WTC11 (cell line): Measurements from ENCODE around the gene HOMEZ. TPM values are rescaled to one million over a fixed set of nuclear protein-coding genes. Genes with fewer than 3 reads are reported as not detected.

Experiments used
- ATAC-seq: fragments of 200-7000 bp; cut with Tn5 transposase; 2 replicates; pipeline ENCODE4 v1.10.0; 2021; ENCODE audit warnings: mild to moderate bottlenecking, moderate library complexity
- CTCF ChIA-PET: fragments of 300-600 bp; sonication (Branson Sonifier 250); formaldehyde crosslinking; loops from one replicate; lab custom pipeline; 2021; ENCODE audit warnings: antibody characterized with exemption; lab: Charles Lee
- POLR2A ChIA-PET: fragments of 350-600 bp; sonication (Branson Sonifier 250); formaldehyde crosslinking; loops from one replicate; lab custom pipeline; 2021; ENCODE audit warnings: antibody characterized with exemption; lab: Charles Lee
- DNase-seq: peaks from one replicate; pipeline ENCODE4 v3.0.0; 2021; ENCODE audit warnings: low spot score
- H3K27ac Mint-ChIP-seq: 2 replicates; pipeline ENCODE4 v1.8.0; 2021; ENCODE audit warnings: mixed read lengths
- H3K27me3 Mint-ChIP-seq: 2 replicates; pipeline ENCODE4 v1.8.0; 2021; ENCODE audit warnings: low read depth, mild to moderate bottlenecking, moderate library complexity, mixed read lengths
- H3K36me3 Mint-ChIP-seq: 2 replicates; pipeline ENCODE4 v1.8.0; 2021; ENCODE audit warnings: mixed read lengths
- H3K4me1 Mint-ChIP-seq: 2 replicates; pipeline ENCODE4 v1.8.0; 2022; ENCODE audit warnings: mixed read lengths
- H3K4me3 Mint-ChIP-seq: 2 replicates; pipeline ENCODE4 v1.8.0; 2021; ENCODE audit warnings: mild to moderate bottlenecking, moderate library complexity, mixed read lengths
- H3K9me3 Mint-ChIP-seq: 2 replicates; pipeline ENCODE4 v1.8.0; 2021; ENCODE audit warnings: mixed read lengths
- ATF6 ChIP-seq: sonication (generic); formaldehyde crosslinking; IDR thresholded peaks from 2 replicates; pipeline ENCODE4 v1.8.1; 2023; ENCODE audit warnings: mild to moderate bottlenecking, missing genetic modification reagents
- CBFB ChIP-seq: sonication (generic); formaldehyde crosslinking; IDR thresholded peaks from 2 replicates; pipeline ENCODE4 v1.8.1; 2022; ENCODE audit warnings: mild to moderate bottlenecking, low read depth, missing genetic modification reagents
- CTCF ChIP-seq: fragments of 200-600 bp; IDR thresholded peaks from 2 replicates; pipeline ENCODE4 v1.8.0; 2022; ENCODE audit warnings: antibody characterized with exemption
- GABPB1 ChIP-seq: sonication (generic); formaldehyde crosslinking; IDR thresholded peaks from 2 replicates; pipeline ENCODE4 v1.8.1; 2023; ENCODE audit warnings: mild to moderate bottlenecking, missing genetic modification reagents
- IRF2 ChIP-seq: sonication (generic); formaldehyde crosslinking; IDR thresholded peaks from 2 replicates; pipeline ENCODE4 v1.8.0; 2022; ENCODE audit warnings: low read depth, missing genetic modification reagents, borderline replicate concordance
- MYBL2 ChIP-seq: sonication (generic); formaldehyde crosslinking; IDR thresholded peaks from 2 replicates; pipeline ENCODE4 v1.8.1; 2023; ENCODE audit warnings: mild to moderate bottlenecking, moderate library complexity, missing genetic modification reagents
- NFATC4 ChIP-seq: fragments of 250-450 bp; sonication (Bioruptor Pico); IDR thresholded peaks from 2 replicates; pipeline ENCODE4 v1.9.0; 2021; ENCODE audit warnings: mild to moderate bottlenecking
- PRRX2 ChIP-seq: fragments of 250-450 bp; sonication (Bioruptor Pico); IDR thresholded peaks from 2 replicates; pipeline ENCODE4 v1.8.0; 2021; ENCODE audit warnings: mild to moderate bottlenecking
- SMAD4 ChIP-seq: sonication (generic); formaldehyde crosslinking; IDR thresholded peaks from 2 replicates; pipeline ENCODE4 v1.8.0; 2022; ENCODE audit warnings: mild to moderate bottlenecking, missing genetic modification reagents
- TCF7 ChIP-seq: sonication (generic); formaldehyde crosslinking; IDR thresholded peaks from 2 replicates; pipeline ENCODE4 v1.8.0; 2022; ENCODE audit warnings: mild to moderate bottlenecking, low read depth, missing genetic modification reagents, moderate library complexity
- TEAD4 ChIP-seq: sonication (generic); formaldehyde crosslinking; IDR thresholded peaks from 2 replicates; pipeline ENCODE4 v1.8.0; 2022; ENCODE audit warnings: mild to moderate bottlenecking, missing genetic modification reagents
- ZNF317 ChIP-seq: sonication (generic); formaldehyde crosslinking; IDR thresholded peaks from 2 replicates; pipeline ENCODE4 v1.8.1; 2023; ENCODE audit warnings: low read depth, mild to moderate bottlenecking, moderate library complexity, missing genetic modification reagents, borderline replicate concordance
- ZNF396 ChIP-seq: fragments of 250-450 bp; sonication (Bioruptor Pico); IDR thresholded peaks from 2 replicates; pipeline ENCODE4 v1.8.0; 2021; ENCODE audit warnings: mild to moderate bottlenecking, moderate library complexity, borderline replicate concordance
- ZNF512 ChIP-seq: sonication (generic); formaldehyde crosslinking; IDR thresholded peaks from 2 replicates; pipeline ENCODE4 v1.8.1; 2022; ENCODE audit warnings: missing genetic modification reagents, borderline replicate concordance
- total RNA-seq: library from RNA; stranded (reverse); gene quantifications from 3 replicates; pipeline ENCODE4 v1.2.3, GENCODE V29; 2021
- TF ChIP-seq, protein P1 (sequence below): sonication (generic); formaldehyde crosslinking; conservative IDR thresholded peaks from 2 replicates; pipeline ENCODE4 v1.8.1; 2022; ENCODE audit warnings: mild to moderate bottlenecking, missing genetic modification reagents
- TF ChIP-seq, protein P2 (sequence below): sonication (generic); formaldehyde crosslinking; IDR thresholded peaks from 2 replicates; pipeline ENCODE4 v1.8.0; 2022; ENCODE audit warnings: mild to moderate bottlenecking, missing genetic modification reagents
- TF ChIP-seq, protein P3 (sequence below): sonication (generic); formaldehyde crosslinking; IDR thresholded peaks from 2 replicates; pipeline ENCODE4 v1.8.1; 2022; ENCODE audit warnings: mild to moderate bottlenecking, missing genetic modification reagents, moderate library complexity, borderline replicate concordance

Gene HOMEZ
- total RNA-seq, 1 experiment from 2014 or later, result 10.7 TPM

DNA sequence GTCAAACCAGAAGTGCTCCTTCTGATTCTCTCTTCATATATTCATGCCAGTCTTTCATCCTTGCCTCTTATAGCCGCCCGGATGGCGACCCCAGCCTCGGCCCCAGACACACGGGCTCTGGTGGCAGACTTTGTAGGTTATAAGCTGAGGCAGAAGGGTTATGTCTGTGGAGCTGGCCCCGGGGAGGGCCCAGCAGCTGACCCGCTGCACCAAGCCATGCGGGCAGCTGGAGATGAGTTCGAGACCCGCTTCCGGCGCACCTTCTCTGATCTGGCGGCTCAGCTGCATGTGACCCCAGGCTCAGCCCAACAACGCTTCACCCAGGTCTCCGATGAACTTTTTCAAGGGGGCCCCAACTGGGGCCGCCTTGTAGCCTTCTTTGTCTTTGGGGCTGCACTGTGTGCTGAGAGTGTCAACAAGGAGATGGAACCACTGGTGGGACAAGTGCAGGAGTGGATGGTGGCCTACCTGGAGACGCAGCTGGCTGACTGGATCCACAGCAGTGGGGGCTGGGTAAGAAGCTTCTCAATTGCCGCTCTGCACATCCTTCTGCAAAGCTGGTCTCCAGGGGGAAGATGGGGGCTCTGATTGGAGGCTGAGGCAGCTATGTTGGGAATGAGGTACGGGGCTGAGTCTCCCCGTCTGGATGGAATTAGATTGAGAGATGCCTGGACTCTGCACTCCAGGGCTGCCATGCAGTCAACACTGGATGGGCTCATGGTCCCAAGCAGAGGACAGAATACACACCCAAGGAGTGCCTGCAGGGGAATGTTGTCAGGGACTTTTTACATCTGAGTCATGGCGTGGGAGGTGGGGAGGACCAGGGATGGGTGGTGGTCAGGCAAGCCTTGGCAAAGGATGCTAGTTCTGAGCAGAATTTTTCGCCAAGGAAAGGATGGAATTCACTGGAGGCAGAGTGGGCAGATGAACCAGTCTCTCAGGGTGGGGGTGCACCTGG, 22.0 kb upstream of the HOMEZ start:
- TF ChIP-seq ZNF317 (CRISPR knock-in tag) (no peak), MYBL2 (CRISPR knock-in tag) (no peak), TEAD4 (no peak), ZNF396 (CRISPR knock-in tag) (no peak), GABPB1 (CRISPR knock-in tag) (no peak), NFATC4 (CRISPR knock-in tag) (no peak), IRF2 (CRISPR knock-in tag) (no peak), CBFB (CRISPR knock-in tag) (no peak), SMAD4 (CRISPR knock-in tag) (no peak), PRRX2 (CRISPR knock-in tag) (no peak), ATF6 (CRISPR knock-in tag) (no peak), TCF7 (CRISPR knock-in tag) (no peak), CTCF (no peak), ZNF512 (CRISPR knock-in tag) (no peak)
- TF ChIP-seq, protein P1, sequence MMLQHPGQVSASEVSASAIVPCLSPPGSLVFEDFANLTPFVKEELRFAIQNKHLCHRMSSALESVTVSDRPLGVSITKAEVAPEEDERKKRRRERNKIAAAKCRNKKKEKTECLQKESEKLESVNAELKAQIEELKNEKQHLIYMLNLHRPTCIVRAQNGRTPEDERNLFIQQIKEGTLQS, result no peak
- TF ChIP-seq, protein P2, sequence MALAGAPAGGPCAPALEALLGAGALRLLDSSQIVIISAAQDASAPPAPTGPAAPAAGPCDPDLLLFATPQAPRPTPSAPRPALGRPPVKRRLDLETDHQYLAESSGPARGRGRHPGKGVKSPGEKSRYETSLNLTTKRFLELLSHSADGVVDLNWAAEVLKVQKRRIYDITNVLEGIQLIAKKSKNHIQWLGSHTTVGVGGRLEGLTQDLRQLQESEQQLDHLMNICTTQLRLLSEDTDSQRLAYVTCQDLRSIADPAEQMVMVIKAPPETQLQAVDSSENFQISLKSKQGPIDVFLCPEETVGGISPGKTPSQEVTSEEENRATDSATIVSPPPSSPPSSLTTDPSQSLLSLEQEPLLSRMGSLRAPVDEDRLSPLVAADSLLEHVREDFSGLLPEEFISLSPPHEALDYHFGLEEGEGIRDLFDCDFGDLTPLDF, result no peak
- TF ChIP-seq, protein P3, sequence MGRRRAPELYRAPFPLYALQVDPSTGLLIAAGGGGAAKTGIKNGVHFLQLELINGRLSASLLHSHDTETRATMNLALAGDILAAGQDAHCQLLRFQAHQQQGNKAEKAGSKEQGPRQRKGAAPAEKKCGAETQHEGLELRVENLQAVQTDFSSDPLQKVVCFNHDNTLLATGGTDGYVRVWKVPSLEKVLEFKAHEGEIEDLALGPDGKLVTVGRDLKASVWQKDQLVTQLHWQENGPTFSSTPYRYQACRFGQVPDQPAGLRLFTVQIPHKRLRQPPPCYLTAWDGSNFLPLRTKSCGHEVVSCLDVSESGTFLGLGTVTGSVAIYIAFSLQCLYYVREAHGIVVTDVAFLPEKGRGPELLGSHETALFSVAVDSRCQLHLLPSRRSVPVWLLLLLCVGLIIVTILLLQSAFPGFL (CRISPR knock-in tag), result no peak
- ATAC-seq (no peak), DNase-seq (no peak)
- Mint-ChIP-seq H3K9me3 (no peaks in the 10 kb centered on the region), H3K27me3 (peaks cover 14% of the 10 kb centered on the region), H3K36me3 (peaks cover 6% of the 10 kb centered on the region), H3K27ac (no peak overlapping the region), H3K4me3 (peak overlapping the region; percentile 87), H3K4me1 (peaks cover 20% of the 10 kb centered on the region)
- ChIA-PET CTCF (interaction anchor here (1.1 to 2.9 kb wide), 8 partner anchors 13 to 322 kb away, joined by 3 to 20 read pairs (median 5); partner anchors contain the start of genes HOMEZ and PABPN1), POLR2A (interaction anchor here (0.6 to 2.7 kb wide), 4 partner anchors 13 to 61 kb away, joined by 3 to 32 read pairs (median 6); partner anchors contain the start of genes HOMEZ and PABPN1)
